ENCODE data around the gene LRRC47.

Gene LRRC47

GRCh38 chr1:3796215-3797061 is at the start of gene LRRC47:
Gene LRRC47, minus strand, starts transcription at chr1:3796498. Its CDS starts 22 bp downstream, at chr1:3796476.
- peak; percentile 89 for DNase-seq (ENCODE audit: low spot score)

GRCh38 chr1:3842912-3843311 is 46.6 kb upstream of the LRRC47 start:
- DNase-seq (ENCODE audit: low spot score): no peak

- DNase-seq (ENCODE audit: low spot score): no peak
Measured at GRCh38 chr1:3841491-3841890, 45.2 kb upstream of the LRRC47 start.

- no peak for DNase-seq (ENCODE audit: low spot score)
Measured at GRCh38 chr1:3838788-3839187, 42.5 kb upstream of the LRRC47 start.

GRCh38 chr1:3837685-3838084 is 41.4 kb upstream of the LRRC47 start:
- no peak for DNase-seq (ENCODE audit: low spot score)

- no peak for DNase-seq (ENCODE audit: low spot score)
Measured at GRCh38 chr1:3837200-3837599, 40.9 kb upstream of the LRRC47 start.

- DNase-seq (ENCODE audit: low spot score): no peak
Measured at GRCh38 chr1:3836421-3836820, 40.1 kb upstream of the LRRC47 start.

GRCh38 chr1:3834701-3835100 is 38.4 kb upstream of the LRRC47 start:
- no peak for DNase-seq (ENCODE audit: low spot score)

- DNase-seq (ENCODE audit: low spot score): no peak
Measured at GRCh38 chr1:3831689-3832088, 35.4 kb upstream of the LRRC47 start.

GRCh38 chr1:3828391-3828790 is 32.1 kb upstream of the LRRC47 start:
- DNase-seq (ENCODE audit: low spot score): no peak

GRCh38 chr1:3827813-3828307 is 31.6 kb upstream of the LRRC47 start:
- peak; percentile 74 for DNase-seq (ENCODE audit: low spot score)

- no peak for DNase-seq (ENCODE audit: low spot score)
Measured at GRCh38 chr1:3825356-3825755, 29.1 kb upstream of the LRRC47 start.

GRCh38 chr1:3824650-3825049 is 28.4 kb upstream of the LRRC47 start:
- DNase-seq (ENCODE audit: low spot score): no peak

- DNase-seq (ENCODE audit: low spot score): no peak
Measured at GRCh38 chr1:3822421-3822820, 26.1 kb upstream of the LRRC47 start.

GRCh38 chr1:3821908-3822307 is 25.6 kb upstream of the LRRC47 start:
- DNase-seq (ENCODE audit: low spot score): no peak

GRCh38 chr1:3821447-3821846 is 25.1 kb upstream of the LRRC47 start:
- no peak for DNase-seq (ENCODE audit: low spot score)

- no peak for DNase-seq (ENCODE audit: low spot score)
Measured at GRCh38 chr1:3821004-3821403, 24.7 kb upstream of the LRRC47 start.

GRCh38 chr1:3820316-3820715 is 24.0 kb upstream of the LRRC47 start:
- DNase-seq (ENCODE audit: low spot score): no peak

GRCh38 chr1:3819771-3820200 is 23.5 kb upstream of the LRRC47 start:
- no peak for DNase-seq (ENCODE audit: low spot score)

GRCh38 chr1:3817821-3818597 is 21.7 kb upstream of the LRRC47 start:
- no peak for DNase-seq (ENCODE audit: low spot score)

- DNase-seq (ENCODE audit: low spot score): no peak
Measured at GRCh38 chr1:3817138-3817740, 20.9 kb upstream of the LRRC47 start.

GRCh38 chr1:3816331-3817137 is 20.2 kb upstream of the LRRC47 start:
- DNase-seq (ENCODE audit: low spot score): no peak
